Parathyroid adenoma (tissue), 2 donors: Measurements from ENCODE around the gene ATP9B.
A peak's percentile ranks its signal among the peaks of the same experiment; 100 is the strongest.

Source experiments
- H2AFZ ChIP-seq: fragments of 300-600 bp; sonication (generic); one replicate; pipeline ENCODE4 v1.7.0; 2017; ENCODE audit warnings: antibody characterized with exemption, mild to moderate bottlenecking
- H3K27ac ChIP-seq: fragments of 300-600 bp; sonication (generic); one replicate; pipeline ENCODE4 v1.7.0; 2017
- H3K27me3 ChIP-seq: fragments of 300-600 bp; sonication (generic); one replicate; pipeline ENCODE4 v1.7.0; 2017; ENCODE audit warnings: low read length; ENCODE audit not compliant: control insufficient read depth, insufficient read depth
- H3K36me3 ChIP-seq: fragments of 300-600 bp; sonication (generic); one replicate; pipeline ENCODE4 v1.7.0; 2017; ENCODE audit warnings: low read length; ENCODE audit not compliant: control insufficient read depth, insufficient read depth
- H3K4me1 ChIP-seq: fragments of 300-600 bp; sonication (generic); one replicate; pipeline ENCODE4 v1.7.0; 2017; ENCODE audit warnings: control low read depth
- H3K4me2 ChIP-seq: fragments of 300-600 bp; sonication (generic); one replicate; pipeline ENCODE4 v1.7.0; 2017; ENCODE audit warnings: low read length
- H3K4me3 ChIP-seq: fragments of 300-600 bp; sonication (generic); one replicate; pipeline ENCODE4 v1.7.0; 2017; ENCODE audit warnings: low read depth, low read length
- H3K79me2 ChIP-seq: fragments of 300-600 bp; sonication (generic); one replicate; pipeline ENCODE4 v1.7.0; 2017; ENCODE audit warnings: control low read depth
- H3K9ac ChIP-seq: fragments of 300-600 bp; sonication (generic); one replicate; pipeline ENCODE4 v1.7.0; 2017; ENCODE audit warnings: mild to moderate bottlenecking
- H3K9me3 ChIP-seq: fragments of 300-600 bp; sonication (generic); one replicate; pipeline ENCODE4 v1.7.0; 2017; ENCODE audit warnings: low read length; ENCODE audit not compliant: control insufficient read depth
- TF ChIP-seq, protein P1 (sequence below): fragments of 300-600 bp; sonication (generic); IDR thresholded peaks from one replicate; pipeline ENCODE4 v1.7.0; 2017; ENCODE audit warnings: antibody characterized with exemption, mild to moderate bottlenecking
- donor health status: primary hyperparathyroidism.

ATP9B gene

DNA sequence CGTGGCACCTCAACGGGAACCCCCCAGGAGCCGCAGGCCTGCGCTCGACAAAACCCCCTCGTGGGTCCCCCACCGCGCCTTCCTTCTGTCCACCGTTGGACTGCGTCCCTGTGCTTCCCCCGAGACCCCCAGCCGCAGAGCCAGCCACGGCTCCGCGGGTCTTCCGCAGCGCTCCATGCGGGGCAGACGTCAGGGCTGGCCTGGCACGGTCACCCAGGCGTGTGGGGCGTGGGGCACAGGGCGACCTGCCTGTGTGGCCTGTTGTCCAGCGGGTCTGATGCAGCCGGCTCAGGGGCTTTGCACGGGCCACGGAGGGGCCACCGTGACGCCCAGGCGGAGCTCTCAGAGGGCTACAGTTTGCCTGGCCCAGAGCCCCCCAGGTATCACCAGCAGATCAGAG is 337.5 kb downstream of the ATP9B start:
- Histone ChIP-seq H3K4me1 (no peaks in the 10 kb centered on the region), H3K9ac (no peak overlapping the region), H3K27me3 (no peaks in the 10 kb centered on the region), H2AFZ (no peak overlapping the region), H3K27ac (peak overlapping the region; percentile 57), H3K4me3 (no peak overlapping the region), H3K79me2 (no peaks in the 10 kb centered on the region), H3K4me2 (no peak overlapping the region), H3K9me3 (no peaks in the 10 kb centered on the region), H3K36me3 (no peaks in the 10 kb centered on the region)
- TF ChIP-seq, protein P1, sequence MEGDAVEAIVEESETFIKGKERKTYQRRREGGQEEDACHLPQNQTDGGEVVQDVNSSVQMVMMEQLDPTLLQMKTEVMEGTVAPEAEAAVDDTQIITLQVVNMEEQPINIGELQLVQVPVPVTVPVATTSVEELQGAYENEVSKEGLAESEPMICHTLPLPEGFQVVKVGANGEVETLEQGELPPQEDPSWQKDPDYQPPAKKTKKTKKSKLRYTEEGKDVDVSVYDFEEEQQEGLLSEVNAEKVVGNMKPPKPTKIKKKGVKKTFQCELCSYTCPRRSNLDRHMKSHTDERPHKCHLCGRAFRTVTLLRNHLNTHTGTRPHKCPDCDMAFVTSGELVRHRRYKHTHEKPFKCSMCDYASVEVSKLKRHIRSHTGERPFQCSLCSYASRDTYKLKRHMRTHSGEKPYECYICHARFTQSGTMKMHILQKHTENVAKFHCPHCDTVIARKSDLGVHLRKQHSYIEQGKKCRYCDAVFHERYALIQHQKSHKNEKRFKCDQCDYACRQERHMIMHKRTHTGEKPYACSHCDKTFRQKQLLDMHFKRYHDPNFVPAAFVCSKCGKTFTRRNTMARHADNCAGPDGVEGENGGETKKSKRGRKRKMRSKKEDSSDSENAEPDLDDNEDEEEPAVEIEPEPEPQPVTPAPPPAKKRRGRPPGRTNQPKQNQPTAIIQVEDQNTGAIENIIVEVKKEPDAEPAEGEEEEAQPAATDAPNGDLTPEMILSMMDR: no peak

DNA sequence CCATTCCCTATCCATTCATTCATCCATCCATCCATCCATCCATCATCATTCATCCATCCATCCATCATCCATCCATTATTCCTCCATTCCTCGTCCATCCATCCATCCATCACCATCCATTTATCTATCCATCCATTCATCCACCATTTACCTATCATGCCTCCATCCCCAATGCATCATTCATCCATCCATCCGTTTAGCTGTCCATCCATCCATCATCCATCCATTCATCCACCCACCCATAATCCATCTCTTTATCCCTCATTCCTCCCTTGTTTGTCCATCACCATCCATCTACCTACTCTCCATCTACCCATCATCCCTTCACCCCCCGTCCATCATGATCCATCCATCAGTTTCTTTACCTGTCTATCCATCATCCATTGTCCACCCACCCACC is 340.1 kb downstream of the ATP9B start:
- Histone ChIP-seq H3K27ac (no peak overlapping the region), H3K9me3 (no peaks in the 10 kb centered on the region), H3K36me3 (no peaks in the 10 kb centered on the region), H2AFZ (no peak overlapping the region), H3K4me2 (no peak overlapping the region), H3K4me3 (no peak overlapping the region), H3K79me2 (no peaks in the 10 kb centered on the region), H3K4me1 (no peaks in the 10 kb centered on the region), H3K27me3 (no peaks in the 10 kb centered on the region), H3K9ac (no peak overlapping the region)
- TF ChIP-seq, protein P1: no peak

DNA sequence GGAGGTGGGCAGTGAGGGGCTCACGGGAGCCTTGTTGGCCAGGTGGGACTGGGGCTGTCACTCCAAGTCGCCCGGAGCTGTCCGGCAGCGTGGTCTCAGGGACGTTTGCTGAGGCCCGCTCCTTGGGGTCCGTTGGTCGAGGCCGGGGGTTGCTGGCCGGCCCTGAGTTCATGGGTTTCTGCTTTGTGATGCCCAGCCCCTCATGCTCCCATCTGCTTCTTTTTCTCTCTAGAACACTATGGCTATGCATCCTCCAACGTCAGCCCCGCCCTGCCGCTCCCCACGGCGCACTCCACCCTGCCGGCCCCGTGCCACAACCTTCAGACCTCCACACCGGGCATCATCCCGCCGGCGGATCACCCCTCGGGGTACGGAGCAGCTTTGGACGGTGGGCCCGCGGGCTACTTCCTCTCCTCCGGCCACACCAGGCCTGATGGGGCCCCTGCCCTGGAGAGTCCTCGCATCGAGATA is 341.0 kb downstream of the ATP9B start:
- H3K9ac ChIP-seq: no peak overlapping the region
- no peak overlapping the region for H3K4me2 ChIP-seq
- H3K27ac ChIP-seq: no peak overlapping the region
- H3K4me3 ChIP-seq: no peak overlapping the region
- no peaks in the 10 kb centered on the region for H3K27me3 ChIP-seq
- H3K4me1 ChIP-seq: no peaks in the 10 kb centered on the region
- H2AFZ ChIP-seq: no peak overlapping the region
- no peaks in the 10 kb centered on the region for H3K79me2 ChIP-seq
- H3K36me3 ChIP-seq: no peaks in the 10 kb centered on the region
- TF ChIP-seq, protein P1: no peak
- H3K9me3 ChIP-seq: no peaks in the 10 kb centered on the region

DNA sequence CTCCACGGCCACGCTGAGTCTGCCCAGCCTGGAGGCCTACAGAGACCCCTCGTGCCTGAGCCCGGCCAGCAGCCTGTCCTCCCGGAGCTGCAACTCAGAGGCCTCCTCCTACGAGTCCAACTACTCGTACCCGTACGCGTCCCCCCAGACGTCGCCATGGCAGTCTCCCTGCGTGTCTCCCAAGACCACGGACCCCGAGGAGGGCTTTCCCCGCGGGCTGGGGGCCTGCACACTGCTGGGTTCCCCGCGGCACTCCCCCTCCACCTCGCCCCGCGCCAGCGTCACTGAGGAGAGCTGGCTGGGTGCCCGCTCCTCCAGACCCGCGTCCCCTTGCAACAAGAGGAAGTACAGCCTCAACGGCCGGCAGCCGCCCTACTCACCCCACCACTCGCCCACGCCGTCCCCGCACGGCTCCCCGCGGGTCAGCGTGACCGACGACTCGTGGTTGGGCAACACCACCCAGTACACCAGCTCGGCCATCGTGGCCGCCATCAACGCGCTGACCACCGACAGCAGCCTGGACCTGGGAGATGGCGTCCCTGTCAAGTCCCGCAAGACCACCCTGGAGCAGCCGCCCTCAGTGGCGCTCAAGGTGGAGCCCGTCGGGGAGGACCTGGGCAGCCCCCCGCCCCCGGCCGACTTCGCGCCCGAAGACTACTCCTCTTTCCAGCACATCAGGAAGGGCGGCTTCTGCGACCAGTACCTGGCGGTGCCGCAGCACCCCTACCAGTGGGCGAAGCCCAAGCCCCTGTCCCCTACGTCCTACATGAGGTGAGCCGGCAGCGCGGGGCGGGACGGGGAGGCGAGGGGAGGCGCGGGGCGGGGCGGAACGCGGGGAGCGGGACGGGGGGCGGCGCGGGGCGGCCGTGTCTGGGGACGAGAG is 341.8 kb downstream of the ATP9B start:
- Histone ChIP-seq H3K27me3 (no peaks in the 10 kb centered on the region), H3K79me2 (no peaks in the 10 kb centered on the region), H3K4me1 (no peaks in the 10 kb centered on the region), H3K9me3 (no peaks in the 10 kb centered on the region), H3K4me2 (no peak overlapping the region), H3K27ac (no peak overlapping the region), H3K9ac (no peak overlapping the region), H3K36me3 (no peaks in the 10 kb centered on the region), H3K4me3 (no peak overlapping the region), H2AFZ (no peak overlapping the region)
- TF ChIP-seq, protein P1: no peak
